Panc1 (cell line): ENCODE data around the gene COQ3. TPM values are rescaled to one million over a fixed set of nuclear protein-coding genes. Genes with fewer than 3 reads are reported as not detected.

Source experiments
- total RNA-seq: library from RNA; stranded (reverse); gene quantifications from one replicate; pipeline ENCODE4 v1.2.1, GENCODE V29; 2021; ENCODE audit not compliant: unreplicated experiment

COQ3 gene
- total RNA-seq, 1 experiment from 2014 or later = 9.5 TPM

Other genes starting within 250 kb of the COQ3 start
- gene FAXC, start 44.5 kb downstream of the COQ3 start, total RNA-seq = 9.0 TPM
- 91.3 TPM for gene PNISR, start 31.1 kb upstream of the COQ3 start, total RNA-seq
- gene USP45, start 121.2 kb upstream of the COQ3 start, total RNA-seq = 13.8 TPM
- 43.4 TPM for gene CCNC, start 174.5 kb upstream of the COQ3 start, total RNA-seq
- not detected for gene PRDM13, start 212.6 kb upstream of the COQ3 start, total RNA-seq